Chondrocyte (in vitro differentiated cells): Measurements from ENCODE around the gene PAGE2. TPM values are rescaled to one million over a fixed set of nuclear protein-coding genes. Genes with fewer than 3 reads are reported as not detected.
"Not testable (repeated sequence)": the region's sequence is repeated elsewhere in the genome, so short reads cannot be mapped to it uniquely, and the experiment has no call there.

Experiments used
- DNase-seq: peaks from one replicate; pipeline ENCODE4 v3.0.0; 2021; ENCODE audit warnings: mixed read lengths, low spot score
- H3K27ac Mint-ChIP-seq: one replicate; pipeline ENCODE4 v1.8.0; 2021; ENCODE audit warnings: mild to moderate bottlenecking, moderate library complexity, mixed read lengths; ENCODE audit not compliant: unreplicated experiment
- H3K27me3 Mint-ChIP-seq: 2 replicates; pipeline ENCODE4 v1.8.0; 2021; ENCODE audit warnings: low read depth, mixed read lengths
- H3K36me3 Mint-ChIP-seq: 2 replicates; pipeline ENCODE4 v1.8.0; 2021; ENCODE audit warnings: low read depth, mixed read lengths
- H3K4me1 Mint-ChIP-seq: 2 replicates; pipeline ENCODE4 v1.8.0; 2021; ENCODE audit warnings: low read depth, mild to moderate bottlenecking, mixed read lengths
- H3K4me3 Mint-ChIP-seq: one replicate; pipeline ENCODE4 v1.8.0; 2021; ENCODE audit warnings: mild to moderate bottlenecking, moderate library complexity, mixed read lengths; ENCODE audit not compliant: unreplicated experiment
- H3K9me3 Mint-ChIP-seq: 2 replicates; pipeline ENCODE4 v1.8.0; 2021; ENCODE audit warnings: low read depth, mixed read lengths
- CTCF ChIP-seq: fragments of 200-600 bp; sonication (generic); IDR thresholded peaks from 2 replicates; pipeline ENCODE4 v1.5.0; 2021; ENCODE audit warnings: antibody characterized with exemption, mild to moderate bottlenecking, moderate library complexity
- total RNA-seq: library from RNA; stranded (reverse); gene quantifications from 3 replicates; pipeline ENCODE4 v1.2.1, GENCODE V29; 2021

PAGE2 gene
- total RNA-seq, 1 donor from 2014 or later: not detected

GRCh38 chrX:55057675-55058249, 31.1 kb upstream of the PAGE2 start:
- TF ChIP-seq CTCF: peak; percentile 87
- H3K27ac Mint-ChIP-seq: no peak overlapping the region
- peak overlapping the region; percentile 38 for H3K4me3 Mint-ChIP-seq
- H3K27me3 Mint-ChIP-seq: no peaks in the 10 kb centered on the region
- no peak for DNase-seq
- peaks cover 3% of the 10 kb centered on the region for H3K36me3 Mint-ChIP-seq
- H3K4me1 Mint-ChIP-seq: peaks cover 16% of the 10 kb centered on the region
- H3K9me3 Mint-ChIP-seq: peaks cover 21% of the 10 kb centered on the region

- Mint-ChIP-seq H3K27me3 (peaks cover 10% of the 10 kb centered on the region), H3K9me3 (peaks cover 69% of the 10 kb centered on the region)
- not testable (repeated sequence) for DNase-seq, H3K4me3 Mint-ChIP-seq, H3K4me1 Mint-ChIP-seq, H3K27ac Mint-ChIP-seq, H3K36me3 Mint-ChIP-seq
These were observed 21.6 kb upstream of the PAGE2 start for GRCh38 chrX:55067180-55067579.

GRCh38 chrX:55072286-55072685, 16.5 kb upstream of the PAGE2 start:
- peak; percentile 60 for DNase-seq
- TF ChIP-seq CTCF: no peak
- Mint-ChIP-seq H3K4me3 (no peak overlapping the region), H3K9me3 (peaks cover 47% of the 10 kb centered on the region), H3K36me3 (no peaks in the 10 kb centered on the region), H3K27me3 (peaks cover 10% of the 10 kb centered on the region), H3K27ac (no peak overlapping the region), H3K4me1 (peaks cover 2% of the 10 kb centered on the region)

GRCh38 chrX:55074851-55075467, 13.9 kb upstream of the PAGE2 start, which contains the start of gene PAGE2B:
PAGE2B (plus strand) TSS chrX:55075030; CDS start chrX:55076042, 1,012 bp downstream.
- no peak for TF ChIP-seq CTCF
- H3K4me3 Mint-ChIP-seq: no peak within 1 kb of the TSS
- H3K4me1 Mint-ChIP-seq: peaks cover 2% of the 10 kb centered on the region
- H3K27me3 Mint-ChIP-seq: peaks cover 4% of the 10 kb centered on the region
- H3K9me3 Mint-ChIP-seq: peaks cover 29% of the 10 kb centered on the region
- peak; percentile 76 for DNase-seq
- H3K27ac Mint-ChIP-seq: no peak within 1 kb of the TSS
- H3K36me3 Mint-ChIP-seq: no peaks in the 10 kb centered on the region

GRCh38 chrX:55098691-55099090, 9.9 kb downstream of the PAGE2 start:
- H3K36me3 Mint-ChIP-seq: no peaks in the 10 kb centered on the region
- peaks cover 4% of the 10 kb centered on the region for H3K9me3 Mint-ChIP-seq
- no peaks in the 10 kb centered on the region for H3K4me1 Mint-ChIP-seq
- no peak for TF ChIP-seq CTCF
- no peaks in the 10 kb centered on the region for H3K27me3 Mint-ChIP-seq
- H3K4me3 Mint-ChIP-seq: no peak overlapping the region
- DNase-seq: no peak
- no peak overlapping the region for H3K27ac Mint-ChIP-seq

- H3K36me3 Mint-ChIP-seq: no peaks in the 10 kb centered on the region
- no peaks in the 10 kb centered on the region for H3K27me3 Mint-ChIP-seq
- H3K9me3 Mint-ChIP-seq: peaks cover 5% of the 10 kb centered on the region
- H3K4me3 Mint-ChIP-seq: no peak overlapping the region
- H3K4me1 Mint-ChIP-seq: no peaks in the 10 kb centered on the region
- H3K27ac Mint-ChIP-seq: no peak overlapping the region
- no peak for DNase-seq
- TF ChIP-seq CTCF: no peak
These were observed 10.3 kb downstream of the PAGE2 start for GRCh38 chrX:55099162-55099561.
